Stimulated activated CD8-positive, alpha-beta memory T cell treated with anti-CD3 and anti-CD28 coated beads, Interleukin-15, amount 100 ng/mL, for 24 hours (primary cell): Measurements from ENCODE around the gene MRPS6.
A peak's percentile ranks its signal among the peaks of the same experiment; 100 is the strongest.

Experiments used
- DNase-seq: peaks from one replicate; pipeline ENCODE4 v3.0.0-alpha.2; 2020; ENCODE audit warnings: low read depth

MRPS6 gene

DNA sequence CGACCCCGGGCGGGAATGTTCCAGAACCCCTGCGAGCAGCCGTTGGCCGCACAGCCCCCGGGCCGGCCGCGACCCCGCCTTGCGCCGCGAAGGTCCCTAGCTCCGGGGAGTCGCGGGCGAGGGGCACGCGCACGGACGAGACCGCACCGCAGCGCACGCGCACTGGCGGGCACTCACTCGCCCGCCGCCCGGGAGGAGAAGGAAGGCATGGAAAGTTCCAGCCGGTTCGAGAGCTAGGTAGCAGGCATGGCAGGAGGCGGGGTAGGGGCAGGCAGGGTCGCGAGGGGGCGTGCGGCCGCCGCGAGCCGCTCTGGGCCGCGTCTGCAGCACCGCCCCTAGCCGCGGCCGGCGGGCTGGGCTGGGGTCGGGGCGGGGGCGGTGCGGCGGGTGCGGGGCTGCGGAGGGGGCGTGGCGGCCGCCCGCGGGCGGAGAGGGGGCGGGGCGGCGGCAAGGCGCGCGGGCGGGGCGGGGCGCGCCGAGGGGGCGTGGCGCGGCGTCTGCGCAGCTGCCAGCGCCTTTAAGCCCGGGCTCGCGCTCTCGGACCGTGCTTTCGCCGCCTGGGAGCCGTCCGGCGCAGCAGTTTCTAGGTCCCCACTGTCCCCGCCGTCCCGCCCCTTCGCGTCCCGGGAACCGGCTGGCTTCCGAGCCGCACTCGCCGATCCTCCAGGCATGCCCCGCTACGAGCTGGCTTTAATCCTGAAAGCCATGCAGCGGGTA, at the start of gene MRPS6, which contains the start of gene SLC5A3:
TSS of gene MRPS6 (plus strand) at position 547 of the 717 bp plus-strand sequence. CDS start at position 670, 123 bp downstream.
TSS of gene SLC5A3 (plus strand) at position 547 of the 717 bp plus-strand sequence. CDS start 21,621 bp downstream, outside the sequence.
- peak; percentile 59 for DNase-seq

DNA sequence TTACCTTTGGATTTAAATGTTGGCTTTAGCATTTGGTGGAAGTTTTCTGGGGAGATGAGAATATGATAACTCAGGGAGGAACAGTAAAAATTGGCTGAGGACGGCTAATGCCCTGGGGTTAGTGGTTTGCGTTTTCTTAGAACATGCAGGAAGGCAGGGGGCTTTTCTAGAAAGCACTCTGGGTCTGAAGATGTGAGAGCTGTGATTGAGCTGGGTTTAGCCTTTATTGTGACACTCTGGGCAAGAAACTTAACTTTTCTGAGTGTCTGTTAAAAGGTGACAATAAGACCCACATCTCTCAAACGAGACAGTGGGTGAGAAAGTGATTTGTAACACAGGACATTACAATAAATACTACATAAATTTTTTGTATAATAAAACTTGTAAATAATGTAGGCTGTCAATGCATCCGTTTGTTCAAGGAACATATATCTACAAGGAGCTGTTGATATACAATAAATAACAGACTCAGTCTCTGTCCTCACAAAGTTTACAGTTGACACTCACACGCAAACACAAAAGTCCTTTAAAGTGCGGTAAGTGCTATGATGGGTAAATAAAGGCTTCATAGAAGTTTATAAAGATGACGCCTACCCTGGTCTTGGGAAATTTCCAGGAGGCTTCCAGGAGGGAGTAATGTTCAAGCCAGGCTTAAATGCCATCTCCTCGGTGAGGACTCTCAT, 49.5 kb upstream of the MRPS6 start:
- DNase-seq: no peak

DNA sequence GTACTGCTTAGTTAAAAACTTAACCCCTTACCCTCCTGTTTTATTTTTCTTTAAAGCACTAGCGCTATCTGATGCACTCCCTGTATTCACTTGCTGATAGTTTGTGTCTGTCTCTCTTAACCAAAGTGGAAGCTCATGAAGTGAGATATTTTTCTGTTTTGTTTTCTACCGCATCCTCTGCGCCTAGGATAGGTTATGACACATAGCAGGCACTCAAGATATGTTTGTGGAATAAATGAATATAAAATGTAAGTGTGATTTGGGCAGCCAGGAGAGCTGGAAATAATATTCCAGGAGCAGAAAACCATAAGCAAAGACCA, 49.0 kb upstream of the MRPS6 start:
- no peak for DNase-seq

DNA sequence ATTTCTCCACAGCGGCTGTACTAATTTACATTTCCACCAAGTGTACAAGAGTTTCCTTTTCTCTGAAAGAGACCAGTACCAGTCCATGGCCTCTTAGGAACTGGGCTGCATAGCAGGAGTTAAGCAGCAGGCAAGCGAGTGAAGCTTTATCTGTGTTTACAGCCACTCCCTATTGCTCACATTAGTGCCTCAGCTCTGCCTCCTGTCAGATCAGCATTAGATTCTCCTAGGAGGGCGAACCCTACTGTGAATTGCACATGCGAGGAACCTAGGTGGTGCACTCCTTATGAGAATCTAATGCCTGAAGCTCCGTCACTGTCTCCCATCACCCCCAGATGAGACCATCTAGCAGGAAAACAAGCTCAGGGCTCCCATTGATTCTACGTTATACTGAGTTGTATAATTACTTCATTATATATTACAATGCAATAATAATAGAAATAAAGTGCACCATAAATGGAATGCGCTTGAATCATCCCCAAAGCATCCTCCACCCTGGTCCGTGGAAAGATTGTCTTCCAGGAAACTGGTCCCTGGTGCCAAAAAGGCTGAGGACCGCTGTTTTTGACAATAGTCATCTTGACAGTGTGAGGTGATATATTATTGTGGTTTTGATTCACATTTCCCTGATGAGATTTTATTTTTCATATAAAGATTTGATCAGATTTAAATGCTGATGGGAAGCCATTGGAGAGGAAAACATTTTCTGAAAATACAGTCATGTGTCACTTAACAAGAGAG, 45.5 kb upstream of the MRPS6 start:
- DNase-seq: no peak

DNA sequence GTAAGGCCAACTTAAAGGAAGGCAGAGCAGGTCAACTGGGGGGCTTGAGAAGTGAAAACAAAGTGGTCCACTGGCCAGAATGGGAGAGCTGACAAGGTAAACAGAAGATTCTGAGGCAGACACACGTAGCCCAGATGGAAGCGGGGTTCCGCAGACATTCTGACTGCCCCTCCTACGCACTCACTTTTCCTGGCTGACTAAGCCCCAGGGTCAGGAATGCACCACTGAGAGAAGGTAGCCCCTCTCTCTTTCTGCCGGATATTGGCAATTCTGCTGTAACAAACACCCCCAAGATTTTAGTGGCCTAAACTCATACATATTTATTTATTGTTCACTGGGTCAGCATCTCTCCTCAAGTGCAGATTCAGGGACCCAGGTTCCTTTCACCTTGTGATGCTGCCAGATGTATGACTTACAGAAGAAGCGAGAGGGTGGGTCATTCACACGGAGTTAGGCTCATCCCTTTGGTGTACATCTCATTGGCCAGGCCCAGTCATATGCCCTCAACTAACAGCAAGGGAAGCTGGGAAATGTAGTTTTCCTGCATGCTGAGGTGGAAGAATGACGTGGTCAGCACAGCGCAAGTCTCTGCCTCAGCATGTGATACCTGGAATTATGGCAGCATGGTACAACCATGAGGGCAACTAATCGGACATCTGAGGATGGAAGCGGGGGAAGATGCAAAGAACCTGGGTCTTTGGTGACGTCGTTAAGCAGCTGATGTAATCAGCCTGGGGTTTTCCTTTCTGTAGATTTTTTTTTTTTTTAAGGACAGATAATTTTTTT, 43.4 kb upstream of the MRPS6 start:
- peak; percentile 13 for DNase-seq

DNA sequence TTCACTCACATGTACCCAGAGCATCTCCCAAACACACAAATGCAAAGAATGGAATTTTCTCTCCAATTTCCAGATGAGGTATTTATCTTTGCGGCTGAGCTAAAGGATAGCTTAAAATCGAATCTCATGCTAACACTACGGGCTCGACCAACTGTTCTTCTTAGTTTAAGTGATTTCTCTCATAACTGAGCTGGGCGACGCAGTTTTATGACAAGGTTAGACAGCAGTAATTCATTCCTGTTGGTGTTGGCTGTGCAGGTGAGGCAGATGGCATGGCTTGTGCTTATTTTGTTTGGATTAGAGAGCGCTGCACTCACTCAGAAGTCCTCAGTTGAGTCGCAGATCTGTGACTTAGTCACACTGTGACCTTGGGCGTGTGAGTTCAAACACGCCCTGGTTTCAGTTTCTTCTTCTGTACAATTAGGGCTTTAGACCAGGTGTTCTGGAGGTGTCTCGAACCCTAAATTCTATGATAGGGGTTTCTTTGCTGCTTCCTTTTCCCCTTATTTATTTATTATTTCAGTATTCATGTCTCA, 41.5 kb upstream of the MRPS6 start:
- DNase-seq: no peak

DNA sequence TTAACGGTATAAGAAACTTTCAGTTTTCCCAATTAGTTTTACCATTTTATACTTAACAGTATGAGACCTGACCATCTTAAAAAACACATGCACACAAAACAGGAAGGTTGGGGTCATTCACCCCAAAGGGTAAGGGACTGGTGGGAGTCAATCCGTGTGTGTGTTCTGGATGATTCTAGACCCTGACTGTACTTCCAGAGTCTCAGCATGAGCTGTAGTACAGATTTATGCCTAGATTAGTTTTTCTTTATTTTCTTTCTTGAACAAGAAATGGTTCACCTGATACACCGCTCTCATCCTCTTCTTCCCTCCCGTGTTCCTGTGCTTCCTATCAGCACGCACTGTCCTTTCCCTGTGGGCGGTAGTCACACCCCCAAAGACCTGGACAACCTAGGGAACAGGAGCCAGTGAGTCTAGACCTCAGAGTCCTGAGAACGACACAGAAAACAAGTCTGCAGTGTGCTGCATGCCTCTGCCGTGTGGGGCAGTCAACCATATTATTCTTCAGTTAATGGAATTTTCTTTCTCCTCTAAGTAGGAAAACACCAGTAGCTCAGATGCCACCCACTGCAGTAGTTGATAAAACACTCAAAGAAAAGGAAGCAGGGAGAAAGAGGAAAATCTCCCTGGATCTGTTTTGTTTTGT, 38.9 kb upstream of the MRPS6 start:
- no peak for DNase-seq

DNA sequence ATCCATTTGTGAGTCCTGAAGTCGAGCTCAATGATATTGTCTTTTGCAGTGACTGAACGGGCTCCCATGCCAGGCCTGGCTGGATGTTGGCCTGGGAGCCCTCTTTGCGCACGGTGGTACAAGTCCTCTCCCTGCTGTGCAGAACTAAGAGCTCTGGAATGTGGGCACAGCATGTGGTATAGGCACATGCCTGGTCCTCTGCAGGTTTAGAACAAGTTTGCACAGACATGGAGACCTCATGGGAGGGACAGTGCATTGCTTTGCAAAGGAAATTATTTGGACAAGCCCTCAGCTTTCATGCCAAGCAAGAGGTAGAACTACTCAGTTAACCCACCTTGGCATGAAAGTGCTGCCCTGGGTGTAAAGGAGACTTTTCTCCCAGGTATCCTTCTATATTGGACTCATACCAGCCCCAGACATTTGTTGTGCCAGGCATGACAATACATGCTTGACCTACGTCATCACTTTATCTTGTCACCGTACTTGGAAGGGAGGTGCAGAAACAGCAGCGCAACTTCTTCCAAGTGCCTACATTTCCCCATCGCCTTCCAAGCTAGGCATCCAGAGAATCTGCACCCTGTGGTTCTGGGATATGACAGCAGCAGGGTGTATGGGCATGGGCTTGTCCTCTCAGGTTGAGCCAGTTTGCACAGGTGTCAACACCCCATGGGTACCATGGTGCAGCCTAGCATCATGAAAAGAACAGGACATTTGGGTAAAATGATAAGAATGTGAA, 37.6 kb upstream of the MRPS6 start:
- no peak for DNase-seq

DNA sequence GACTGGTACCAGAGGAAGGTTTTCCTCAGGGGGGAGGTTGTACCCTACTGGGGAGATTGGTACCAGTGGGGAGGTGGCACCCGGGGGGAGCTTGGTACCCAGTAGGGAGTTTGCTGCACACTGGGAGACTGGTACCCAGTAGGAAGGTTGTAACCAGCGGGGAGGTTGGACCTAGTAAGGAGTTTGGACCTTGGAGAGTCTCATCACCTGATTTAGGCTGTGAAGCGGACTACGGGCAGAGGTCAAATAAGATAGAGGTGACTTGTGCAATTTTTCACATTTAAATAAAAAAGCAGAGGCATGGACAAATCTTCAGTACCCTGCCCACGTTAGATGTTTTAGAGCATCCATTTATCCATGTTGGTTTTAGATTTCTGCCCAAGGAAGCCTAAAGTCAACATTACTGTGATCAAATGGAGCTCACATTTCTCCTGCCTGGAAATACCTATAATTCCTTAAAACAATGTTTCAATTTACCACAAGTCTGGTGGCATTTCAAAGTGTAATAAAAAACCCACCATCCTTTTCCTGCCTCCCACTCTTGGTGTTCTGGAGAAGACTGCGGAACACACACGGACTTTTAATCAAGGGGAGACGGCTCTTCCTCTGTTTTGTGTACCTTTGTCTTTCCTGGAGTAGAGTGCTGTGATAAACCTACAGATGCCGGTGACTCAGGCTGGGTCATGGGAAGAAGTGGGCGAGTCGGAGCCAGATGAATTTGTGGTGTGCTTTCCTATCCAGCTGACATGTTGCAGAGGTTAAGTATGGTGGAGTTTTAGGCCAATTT, 36.2 kb upstream of the MRPS6 start:
- no peak for DNase-seq

DNA sequence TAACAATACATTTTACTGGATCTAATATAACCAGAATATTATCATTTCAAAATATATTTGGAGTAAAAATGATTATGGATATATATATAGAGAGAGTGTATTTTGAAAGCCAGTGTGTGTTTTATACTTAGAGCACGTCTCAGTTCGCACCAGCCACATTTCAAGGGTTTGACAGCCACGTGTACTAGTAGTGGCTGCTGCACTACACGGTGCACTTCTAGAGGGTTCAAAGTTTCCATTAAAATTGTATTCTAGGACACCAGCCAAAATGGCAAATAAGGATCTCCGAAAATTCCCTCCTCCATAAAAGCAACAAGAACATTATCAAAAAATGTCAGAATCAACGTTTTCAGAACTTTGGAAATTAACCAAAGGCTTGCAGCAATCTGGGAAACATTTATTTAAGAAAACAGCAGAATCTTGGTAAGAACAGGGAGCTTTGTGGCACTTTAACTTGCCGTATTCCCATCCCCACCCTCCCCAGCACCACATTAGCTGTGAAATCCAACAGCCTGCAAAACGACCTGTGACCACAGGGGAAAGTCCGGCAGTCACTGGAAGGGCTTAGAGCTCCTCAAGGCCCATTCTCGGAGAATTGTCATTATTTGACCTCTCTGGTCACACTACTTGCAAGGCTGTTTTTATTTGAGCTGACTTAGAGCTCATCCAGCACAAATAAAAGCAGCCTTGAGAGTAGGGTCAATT, 33.5 kb upstream of the MRPS6 start:
- no peak for DNase-seq

DNA sequence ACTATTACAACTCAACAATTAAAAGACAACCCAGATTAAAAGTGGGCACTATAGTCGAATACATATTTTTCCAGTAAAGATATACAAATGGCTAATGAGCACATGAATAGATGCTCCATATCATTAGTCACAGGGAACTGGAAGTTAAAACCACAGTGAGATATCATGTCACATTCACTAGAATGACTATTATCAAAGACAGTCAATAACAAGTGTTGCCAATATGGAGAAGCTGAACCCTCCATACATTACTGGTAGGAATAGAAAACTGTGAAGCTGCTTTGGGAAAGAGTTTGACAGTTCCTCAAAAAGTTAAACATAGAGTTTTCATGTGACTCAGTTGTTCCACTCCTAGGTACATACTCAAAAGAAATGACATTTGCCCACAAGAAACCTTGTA, 30.6 kb upstream of the MRPS6 start:
- no peak for DNase-seq

DNA sequence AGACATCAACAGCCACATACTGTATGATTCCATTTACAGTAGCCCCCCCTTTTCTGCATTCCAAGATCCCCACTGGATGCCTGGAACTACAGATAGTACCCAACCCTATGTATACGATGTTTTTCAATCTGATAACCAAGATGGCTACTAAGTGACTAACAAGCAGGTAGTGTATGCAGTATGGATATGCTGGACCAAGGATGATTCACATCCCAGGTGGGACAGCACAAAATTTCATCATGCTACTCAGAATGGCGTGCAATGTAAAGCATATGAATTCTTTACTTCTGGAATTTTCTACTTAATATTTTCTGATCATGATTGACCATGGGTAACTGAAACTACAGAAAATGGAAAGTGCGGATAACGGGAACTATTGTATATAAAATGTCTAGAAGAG, 30.0 kb upstream of the MRPS6 start:
- DNase-seq: no peak

DNA sequence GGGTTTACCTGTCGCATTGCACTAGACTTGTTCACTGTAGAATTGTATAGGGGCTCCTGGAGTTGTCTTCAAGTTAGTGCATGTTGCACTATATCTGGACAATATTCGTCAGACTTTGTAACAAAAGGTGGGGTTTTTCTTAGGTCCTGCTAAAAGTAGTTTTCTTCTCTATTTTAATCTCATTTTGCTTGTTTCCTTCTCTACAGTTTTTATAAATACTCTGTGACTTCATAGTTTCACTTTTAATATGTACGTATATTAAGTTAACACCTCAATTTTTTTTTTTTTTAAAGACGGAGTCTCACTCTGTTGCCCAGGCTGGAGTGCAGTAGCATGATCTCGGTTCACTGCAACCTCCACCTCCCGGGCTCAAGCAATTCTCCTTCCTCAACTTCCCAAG, 26.5 kb upstream of the MRPS6 start:
- DNase-seq: no peak

DNA sequence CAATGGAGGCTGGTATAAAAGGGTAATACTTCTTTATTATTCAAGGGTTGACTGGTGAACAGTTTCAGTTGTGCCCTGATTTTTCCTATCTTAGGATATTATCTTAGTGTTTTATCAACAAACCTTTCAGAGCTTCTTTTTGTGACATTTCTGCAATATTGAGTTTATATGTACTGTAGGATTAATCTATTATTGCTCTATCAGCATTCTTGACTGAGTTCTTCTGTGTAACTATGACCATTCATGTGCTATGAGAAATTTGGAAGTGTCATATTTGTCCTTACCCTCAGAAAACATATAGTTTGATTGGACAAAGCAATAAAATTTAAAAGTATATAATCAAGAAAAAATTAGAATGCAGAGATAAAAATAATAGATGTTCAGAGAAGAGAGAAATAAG, 25.5 kb upstream of the MRPS6 start:
- no peak for DNase-seq

DNA sequence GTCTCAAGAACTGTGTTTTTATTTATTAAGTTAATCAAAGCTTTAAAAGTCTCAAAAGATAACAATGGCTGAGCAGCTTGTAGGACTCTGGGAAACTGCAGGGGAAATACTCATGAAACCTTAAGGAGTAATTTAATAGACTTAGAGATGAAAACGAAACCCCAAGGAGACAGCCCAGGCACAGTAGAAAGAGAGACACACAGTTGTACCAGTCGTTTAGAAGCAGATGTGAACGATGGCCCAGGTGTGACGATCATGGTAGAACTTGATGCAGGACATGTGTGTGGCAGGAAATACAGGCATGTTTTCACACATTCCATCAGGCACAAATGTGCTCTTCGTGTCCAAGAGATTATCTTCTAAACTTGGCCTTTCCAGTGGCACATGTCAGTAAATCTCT, 21.2 kb upstream of the MRPS6 start:
- no peak for DNase-seq

DNA sequence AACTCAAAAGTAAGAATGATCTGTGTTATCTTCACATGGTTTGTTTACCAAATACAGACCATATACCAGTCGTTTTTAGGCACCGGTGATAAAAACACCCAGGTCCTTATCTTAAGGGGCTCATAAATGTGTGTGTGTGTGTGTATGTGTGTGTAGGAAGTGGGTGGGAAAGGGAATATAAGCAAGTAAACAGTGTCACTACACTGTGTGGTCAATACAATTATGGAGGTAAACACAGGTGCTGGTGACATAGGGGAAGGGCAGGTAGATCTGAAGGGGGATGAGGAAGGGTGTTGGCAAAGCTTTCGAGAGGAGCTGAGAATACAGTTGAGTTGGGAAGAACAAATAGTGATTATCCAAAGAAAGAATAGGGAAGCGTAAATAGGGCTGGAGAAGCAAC, 19.1 kb upstream of the MRPS6 start:
- DNase-seq: no peak

DNA sequence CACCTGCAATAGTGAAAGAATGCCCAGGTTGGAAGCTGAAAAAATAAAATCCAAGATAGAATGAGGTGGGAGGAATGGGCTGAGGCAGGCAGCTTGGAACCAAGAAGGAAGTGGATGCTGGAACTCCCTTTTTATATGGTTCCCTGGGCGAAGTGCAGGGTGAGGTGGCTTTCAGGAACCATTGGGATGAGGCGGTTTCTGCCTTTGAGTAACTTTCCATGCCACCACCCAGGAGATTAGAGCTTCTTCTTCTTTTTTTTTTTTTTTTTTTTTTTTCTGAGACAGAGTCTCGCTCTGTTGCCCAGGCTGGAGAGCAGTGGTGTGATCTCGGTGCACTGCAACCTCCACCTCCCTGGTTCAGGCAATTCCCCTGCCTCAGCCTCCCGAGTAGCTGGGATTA, 17.8 kb upstream of the MRPS6 start:
- DNase-seq: no peak

DNA sequence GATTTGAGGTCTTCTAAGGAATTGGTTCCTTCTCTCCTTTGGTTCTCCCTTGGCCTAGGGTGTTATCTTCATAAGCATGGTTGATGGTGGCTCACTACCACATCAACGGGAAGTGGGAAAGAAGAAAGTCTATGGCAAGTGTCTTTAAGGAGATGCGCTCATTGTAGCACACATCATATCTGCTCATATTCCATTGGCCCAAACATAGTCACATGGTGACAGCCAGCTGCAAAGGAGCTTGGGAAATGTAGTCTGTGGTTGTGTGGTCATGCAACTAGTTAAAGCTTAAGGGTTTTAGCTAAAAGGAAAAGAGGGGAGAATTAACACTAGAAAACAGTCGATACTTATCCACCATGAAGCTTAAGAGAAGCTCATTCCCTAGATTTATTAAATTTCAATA, 11.4 kb upstream of the MRPS6 start:
- DNase-seq: no peak

DNA sequence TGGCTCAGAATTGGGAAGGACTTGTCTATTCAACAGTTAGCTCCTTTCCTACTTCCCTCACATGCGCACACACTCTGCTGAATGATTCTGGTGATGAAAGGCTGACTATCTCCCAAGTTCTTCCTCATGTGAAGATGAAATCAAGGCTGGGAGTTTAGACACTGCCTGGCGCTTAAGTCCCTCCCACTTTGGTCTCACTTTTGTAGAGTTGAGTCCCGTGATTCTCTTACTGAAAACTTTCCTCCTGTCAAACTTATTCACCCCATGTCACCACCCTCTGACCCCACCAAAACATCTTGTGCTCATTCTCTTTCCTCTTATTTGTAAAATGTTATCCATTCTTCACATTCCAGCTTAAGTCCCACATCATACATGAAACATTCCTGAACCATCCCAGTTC, 8.4 kb upstream of the MRPS6 start:
- no peak for DNase-seq
